Trophoblast cell (in vitro differentiated cells and primary cell): ENCODE measurements around the gene TSHZ2.

ENCODE experiments used
- DNase-seq, 2 donors: peaks; one replicate each; pipeline ENCODE4 v3.0.0-alpha.2; 2016
- H2AFZ ChIP-seq: 2 replicates; pipeline ENCODE4 v1.6.1; 2013; ENCODE audit warnings: low read length, moderate library complexity, mild to moderate bottlenecking; ENCODE audit not compliant: insufficient read depth, poor library complexity
- H2AK5ac ChIP-seq: 2 replicates; pipeline ENCODE4 v1.6.1; 2013; ENCODE audit warnings: mild to moderate bottlenecking, low read length
- H2BK120ac ChIP-seq: 2 replicates; pipeline ENCODE4 v1.6.1; 2013; ENCODE audit warnings: low read length, mild to moderate bottlenecking, moderate library complexity; ENCODE audit not compliant: insufficient read depth, poor library complexity
- H2BK12ac ChIP-seq: 2 replicates; pipeline ENCODE4 v1.6.1; 2013; ENCODE audit warnings: mild to moderate bottlenecking, low read length, moderate library complexity
- H2BK5ac ChIP-seq: 2 replicates; pipeline ENCODE4 v1.6.1; 2013; ENCODE audit warnings: low read length, low read depth, moderate library complexity, mild to moderate bottlenecking; ENCODE audit not compliant: poor library complexity
- H3K14ac ChIP-seq: 2 replicates; pipeline ENCODE4 v1.6.1; 2013; ENCODE audit warnings: mild to moderate bottlenecking, low read length
- H3K18ac ChIP-seq: 2 replicates; pipeline ENCODE4 v1.6.1; 2013; ENCODE audit warnings: mild to moderate bottlenecking, low read length
- H3K23ac ChIP-seq: 2 replicates; pipeline ENCODE4 v1.6.1; 2013; ENCODE audit warnings: low read length
- H3K27ac ChIP-seq: 2 replicates; pipeline ENCODE4 v1.5.1; 2013; ENCODE audit warnings: low read depth, mild to moderate bottlenecking, inconsistent platforms, low read length, moderate library complexity
- H3K27me3 ChIP-seq: 2 replicates; pipeline ENCODE4 v1.6.1; 2013; ENCODE audit warnings: inconsistent platforms, mild to moderate bottlenecking, low read length, moderate library complexity; ENCODE audit not compliant: insufficient read depth
- H3K36me3 ChIP-seq, 2 experiments: 1 replicate in 1 of 2; 2 replicates in 1 of 2; pipeline ENCODE4 v1.6.1; 2013; ENCODE audit warnings: low read length in 2 of 2, mild to moderate bottlenecking in 2 of 2, moderate library complexity in 1 of 2; ENCODE audit not compliant: insufficient read depth in 2 of 2, control insufficient read depth in 1 of 2
- H3K4ac ChIP-seq: 2 replicates; pipeline ENCODE4 v1.6.1; 2013; ENCODE audit warnings: low read depth, mild to moderate bottlenecking, low read length, moderate library complexity
- H3K4me1 ChIP-seq, 2 experiments: 1 replicate in 1 of 2; 2 replicates in 1 of 2; pipeline ENCODE4 v1.6.1; 2013; ENCODE audit warnings: low read length in 2 of 2, mild to moderate bottlenecking in 2 of 2, moderate library complexity in 1 of 2; ENCODE audit not compliant: insufficient read depth in 2 of 2, control insufficient read depth in 1 of 2
- H3K4me2 ChIP-seq: 2 replicates; pipeline ENCODE4 v1.6.1; 2013; ENCODE audit warnings: inconsistent platforms, mild to moderate bottlenecking, low read length, moderate library complexity
- H3K4me3 ChIP-seq: 2 replicates; pipeline ENCODE4 v1.5.1; 2013; ENCODE audit warnings: mild to moderate bottlenecking, low read depth, low read length, inconsistent platforms
- H3K79me1 ChIP-seq: one replicate; pipeline ENCODE4 v1.6.1; 2013; ENCODE audit warnings: low read length
- H3K79me2 ChIP-seq: 2 replicates; pipeline ENCODE4 v1.6.1; 2013; ENCODE audit warnings: low read length, mild to moderate bottlenecking; ENCODE audit not compliant: control insufficient read depth, insufficient read depth, poor library complexity
- H3K9ac ChIP-seq: 2 replicates; pipeline ENCODE4 v1.6.1; 2013; ENCODE audit warnings: mild to moderate bottlenecking, low read length
- H3K9me3 ChIP-seq: 2 replicates; pipeline ENCODE4 v1.6.1; 2013; ENCODE audit warnings: low read depth, mild to moderate bottlenecking, control low read depth, inconsistent platforms, low read length; ENCODE audit not compliant: insufficient read depth
- H4K12ac ChIP-seq: 2 replicates; pipeline ENCODE4 v1.6.1; 2013; ENCODE audit warnings: low read depth, mild to moderate bottlenecking, low read length, moderate library complexity
- H4K8ac ChIP-seq: 2 replicates; pipeline ENCODE4 v1.6.1; 2013; ENCODE audit warnings: low read depth, mild to moderate bottlenecking, low read length, moderate library complexity
- H4K91ac ChIP-seq: one replicate; pipeline ENCODE4 v1.6.1; 2013; ENCODE audit warnings: low read depth, mild to moderate bottlenecking, low read length, moderate library complexity
- WGBS: extraction: QIAGEN DNeasy Blood & Tissue Kit; methylation state at CpG from one replicate; pipeline ENCODE4 v1.1.7; 2013; ENCODE audit warnings: missing lambda C conversion rate; ENCODE audit not compliant: insufficient read length, insufficient coverage; ENCODE audit errors: extremely low coverage; 5-methylcytosine and 5-hydroxymethylcytosine counted together

TSHZ2 gene

DNA sequence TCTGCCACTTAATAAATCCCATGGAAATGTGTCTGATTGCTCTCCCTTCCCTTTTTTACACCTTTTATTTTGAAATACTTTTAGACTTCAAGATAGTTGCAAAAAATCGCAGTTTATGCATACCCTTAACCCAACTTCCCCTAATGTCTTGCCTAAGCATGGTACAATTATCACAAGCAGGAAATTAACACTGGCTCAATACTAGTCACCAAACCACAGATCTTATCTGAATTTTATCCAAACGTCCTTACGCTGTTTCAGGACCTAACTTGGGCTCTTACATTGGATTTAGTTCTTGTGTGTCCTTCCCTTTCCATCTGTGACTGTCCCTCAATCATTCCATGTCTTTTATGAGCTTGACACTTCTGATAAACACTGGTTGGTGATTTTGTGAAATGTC lies 475.2 kb downstream of the TSHZ2 start:
- H3K27ac ChIP-seq: no peak overlapping the region
- no peak overlapping the region for H2BK5ac ChIP-seq
- H4K12ac ChIP-seq: no peak overlapping the region
- H2BK12ac ChIP-seq: no peak overlapping the region
- no peak overlapping the region for H3K9ac ChIP-seq
- no peak overlapping the region for H3K18ac ChIP-seq
- H3K4me3 ChIP-seq: no peak overlapping the region
- H3K4me1 ChIP-seq: no peaks in the 10 kb centered on the region
- no peak overlapping the region for H4K91ac ChIP-seq
- H3K23ac ChIP-seq: no peak overlapping the region
- no peak overlapping the region for H3K14ac ChIP-seq
- no peaks in the 10 kb centered on the region for H3K79me1 ChIP-seq
- H4K8ac ChIP-seq: no peak overlapping the region
- H2AFZ ChIP-seq: no peak overlapping the region
- no peaks in the 10 kb centered on the region for H3K36me3 ChIP-seq
- H3K4ac ChIP-seq: no peak overlapping the region
- peaks cover 3% of the 10 kb centered on the region for H3K9me3 ChIP-seq
- no peak for DNase-seq
- H3K27me3 ChIP-seq: no peaks in the 10 kb centered on the region
- no peak overlapping the region for H3K4me2 ChIP-seq
- WGBS: no CpG with 5 or more reads among the region's 3 CpGs
- H2AK5ac ChIP-seq: no peak overlapping the region
- H2BK120ac ChIP-seq: no peak overlapping the region
- H3K79me2 ChIP-seq: no peaks in the 10 kb centered on the region

DNA sequence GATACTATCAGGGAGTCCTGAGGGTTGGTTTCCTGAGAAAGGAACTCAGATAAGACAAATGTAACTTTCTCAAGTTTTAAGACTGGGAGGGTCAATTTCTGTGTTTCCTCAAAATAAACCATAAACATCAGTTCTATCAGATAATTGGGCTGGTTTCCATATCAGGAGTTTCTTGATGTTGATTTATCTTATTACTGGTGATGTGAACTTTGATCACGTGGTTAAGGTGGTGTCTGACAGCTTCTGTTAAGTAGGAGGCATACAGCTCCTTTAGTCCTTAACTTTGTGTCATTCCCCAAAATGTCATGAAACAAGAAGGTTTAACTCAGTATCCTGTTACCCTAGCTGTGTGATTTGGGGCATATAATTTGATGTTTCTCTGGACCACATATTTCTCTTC lies 476.3 kb downstream of the TSHZ2 start:
- Histone ChIP-seq H3K9me3 (peaks cover 3% of the 10 kb centered on the region), H3K14ac (no peak overlapping the region), H3K4ac (no peak overlapping the region), H2AFZ (no peak overlapping the region), H3K18ac (no peak overlapping the region), H3K4me1 (no peaks in the 10 kb centered on the region), H2BK120ac (no peak overlapping the region), H2BK12ac (no peak overlapping the region), H3K9ac (no peak overlapping the region), H4K12ac (no peak overlapping the region), H3K79me2 (no peaks in the 10 kb centered on the region), H3K36me3 (no peaks in the 10 kb centered on the region), H2BK5ac (no peak overlapping the region), H4K91ac (no peak overlapping the region), H4K8ac (no peak overlapping the region), H3K4me2 (no peak overlapping the region), H2AK5ac (no peak overlapping the region), H3K23ac (no peak overlapping the region), H3K79me1 (no peaks in the 10 kb centered on the region), H3K27ac (no peak overlapping the region), H3K4me3 (no peak overlapping the region), H3K27me3 (no peaks in the 10 kb centered on the region)
- no CpG with 5 or more reads among the region's 1 CpG for WGBS
- DNase-seq: no peak

DNA sequence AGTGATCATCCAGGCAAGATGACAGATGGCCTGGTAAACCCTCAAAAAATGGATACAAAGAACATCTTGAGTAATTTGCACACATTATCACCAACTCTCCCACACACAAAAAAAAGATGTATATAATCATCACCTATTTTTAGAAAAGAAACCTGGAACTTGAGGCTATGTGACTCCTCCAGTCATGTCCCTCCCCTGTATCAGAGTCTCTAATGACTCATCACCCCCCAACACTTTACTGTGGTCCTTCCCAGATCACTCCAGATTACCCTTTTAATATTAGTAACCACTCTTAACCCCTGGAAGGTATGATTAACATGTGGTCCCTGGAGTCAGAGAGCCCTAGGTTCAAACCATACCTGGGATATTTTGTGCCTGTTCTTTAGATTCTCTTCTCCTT lies 476.7 kb downstream of the TSHZ2 start:
- Histone ChIP-seq H4K8ac (no peak overlapping the region), H3K18ac (no peak overlapping the region), H3K9me3 (peaks cover 3% of the 10 kb centered on the region), H3K27me3 (no peaks in the 10 kb centered on the region), H2AFZ (no peak overlapping the region), H3K23ac (no peak overlapping the region), H3K36me3 (no peaks in the 10 kb centered on the region), H3K27ac (no peak overlapping the region), H2AK5ac (no peak overlapping the region), H3K79me2 (no peaks in the 10 kb centered on the region), H3K14ac (no peak overlapping the region), H3K4me1 (no peaks in the 10 kb centered on the region), H2BK5ac (no peak overlapping the region), H3K4ac (no peak overlapping the region), H2BK12ac (no peak overlapping the region), H3K4me3 (no peak overlapping the region), H3K4me2 (no peak overlapping the region), H2BK120ac (no peak overlapping the region), H3K9ac (no peak overlapping the region), H3K79me1 (no peaks in the 10 kb centered on the region), H4K12ac (no peak overlapping the region), H4K91ac (no peak overlapping the region)
- DNase-seq: no peak

DNA sequence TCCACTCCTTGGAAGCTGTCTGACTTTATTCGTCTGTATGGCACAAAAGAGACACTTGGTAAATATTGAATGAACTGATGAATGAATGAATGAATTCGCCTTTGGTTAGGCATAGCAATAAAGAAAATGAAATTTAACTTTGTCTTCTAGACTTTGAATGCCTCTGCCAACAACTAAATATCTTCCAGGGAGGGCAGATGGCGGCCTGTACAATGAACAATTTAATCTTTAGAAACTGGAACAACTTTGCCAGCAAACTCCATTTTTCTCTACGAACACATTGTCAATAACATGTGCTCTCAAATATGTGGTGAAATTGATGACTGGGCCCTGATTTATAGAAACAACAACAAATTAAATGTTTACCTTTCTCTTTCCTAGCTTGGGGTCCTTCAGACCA lies 480.9 kb downstream of the TSHZ2 start:
- no peaks in the 10 kb centered on the region for H3K36me3 ChIP-seq
- H3K23ac ChIP-seq: no peak overlapping the region
- no peaks in the 10 kb centered on the region for H3K4me1 ChIP-seq
- no peak overlapping the region for H3K27ac ChIP-seq
- H3K27me3 ChIP-seq: no peaks in the 10 kb centered on the region
- H4K12ac ChIP-seq: no peak overlapping the region
- H3K9me3 ChIP-seq: peaks cover 7% of the 10 kb centered on the region
- H3K18ac ChIP-seq: no peak overlapping the region
- H2BK12ac ChIP-seq: no peak overlapping the region
- no peak overlapping the region for H3K4me3 ChIP-seq
- H2BK120ac ChIP-seq: no peak overlapping the region
- no peak overlapping the region for H2BK5ac ChIP-seq
- no CpG with 5 or more reads among the region's 4 CpGs for WGBS
- H3K14ac ChIP-seq: no peak overlapping the region
- H3K4ac ChIP-seq: no peak overlapping the region
- no peak overlapping the region for H4K91ac ChIP-seq
- H2AFZ ChIP-seq: no peak overlapping the region
- DNase-seq: no peak
- no peak overlapping the region for H4K8ac ChIP-seq
- H3K4me2 ChIP-seq: no peak overlapping the region
- no peaks in the 10 kb centered on the region for H3K79me1 ChIP-seq
- no peak overlapping the region for H2AK5ac ChIP-seq
- H3K9ac ChIP-seq: no peak overlapping the region
- no peaks in the 10 kb centered on the region for H3K79me2 ChIP-seq
